H1 (cell line): ENCODE measurements around the gene H6PD. TPM values are rescaled to one million over a fixed set of nuclear protein-coding genes. Genes with fewer than 3 reads are reported as not detected.

Experiments
- CTCF ChIA-PET: fragments of 300-600 bp; sonication (Branson Sonifier 250); formaldehyde crosslinking; loops from one replicate; lab custom pipeline; 2021; ENCODE audit not compliant: partially characterized antibody; lab: Charles Lee
- POLR2A ChIA-PET: fragments of 300-600 bp; sonication (Branson Sonifier 250); formaldehyde crosslinking; loops from one replicate; lab custom pipeline; 2021; ENCODE audit warnings: inconsistent platforms; ENCODE audit not compliant: partially characterized antibody; lab: Charles Lee
- DNase-seq, 2 experiments: peaks; one replicate each; pipeline versions ENCODE4 v3.0.0 to v3.0.0-alpha.2; 2010 to 2022; ENCODE audit warnings: low spot score in 2 of 2, low read depth in 1 of 2, mixed read lengths in 1 of 2
- FAIRE-seq: peaks from 2 replicates; lab custom pipeline; 2011; peaks lifted over from hg19 to GRCh38; lab: Jason Lieb, UNC
- H2AFZ ChIP-seq: 2 replicates; pipeline ENCODE4 v1.8.1; 2012; ENCODE audit warnings: low read length, inconsistent platforms
- H2AK5ac ChIP-seq: 2 replicates; pipeline ENCODE4 v1.6.1; 2013; ENCODE audit warnings: low read depth, low read length
- H2BK120ac ChIP-seq: replicated peaks from 2 replicates; pipeline ENCODE3; 2013; ENCODE audit warnings: low read depth, low read length, inconsistent platforms
- H2BK12ac ChIP-seq: 2 replicates; pipeline ENCODE4 v1.6.1; 2013; ENCODE audit warnings: low read depth, low read length
- H2BK15ac ChIP-seq: 2 replicates; pipeline ENCODE4 v1.6.1; 2013; ENCODE audit warnings: low read length
- H2BK20ac ChIP-seq: 2 replicates; pipeline ENCODE4 v1.6.1; 2013; ENCODE audit warnings: low read length
- H2BK5ac ChIP-seq: 2 replicates; pipeline ENCODE4 v1.6.1; 2013; ENCODE audit warnings: low read depth, low read length
- H3K14ac ChIP-seq: 2 replicates; pipeline ENCODE4 v1.6.1; 2013; ENCODE audit warnings: inconsistent platforms; ENCODE audit not compliant: insufficient read length
- H3K18ac ChIP-seq: 2 replicates; pipeline ENCODE4 v1.6.1; 2013; ENCODE audit warnings: low read length; ENCODE audit errors: extremely low read depth
- H3K23ac ChIP-seq: 2 replicates; pipeline ENCODE4 v1.6.1; 2013; ENCODE audit warnings: inconsistent platforms; ENCODE audit not compliant: insufficient read length
- H3K23me2 ChIP-seq: 2 replicates; pipeline ENCODE4 v1.6.1; 2013; ENCODE audit warnings: low read depth, low read length
- H3K27ac ChIP-seq: 2 replicates; pipeline ENCODE4 v1.6.1; 2011; ENCODE audit warnings: low read depth, low read length, inconsistent platforms
- H3K27me3 ChIP-seq, 4 experiments: replicated peaks in 1 of 4; 1 replicate in 1 of 4; 2 replicates in 3 of 4; pipeline versions ENCODE4 v1.6.1 to v1.8.1; 2011 to 2013; ENCODE audit warnings: low read length in 3 of 4, mild to moderate bottlenecking in 3 of 4, inconsistent platforms in 2 of 4, mixed read lengths in 2 of 4, moderate library complexity in 1 of 4; ENCODE audit not compliant: control insufficient read depth in 3 of 4, insufficient read depth in 3 of 4; ENCODE audit errors: extremely low read depth in 1 of 4
- H3K36me3 ChIP-seq, 4 experiments: 2 replicates each; pipeline versions ENCODE4 v1.6.1 to v1.8.1; 2011 to 2013; ENCODE audit warnings: mild to moderate bottlenecking in 4 of 4, low read length in 3 of 4, moderate library complexity in 2 of 4, control low read depth in 1 of 4, inconsistent platforms in 1 of 4; ENCODE audit not compliant: insufficient read depth in 4 of 4, control insufficient read depth in 2 of 4
- H3K4ac ChIP-seq: replicated peaks from 2 replicates; pipeline ENCODE3; 2013; ENCODE audit warnings: low read length, low read depth, mixed read lengths, inconsistent platforms; ENCODE audit not compliant: insufficient read length
- H3K4me1 ChIP-seq, 4 experiments: replicated peaks in 1 of 4; 1 replicate in 1 of 4; 2 replicates in 3 of 4; pipeline versions ENCODE4 v1.6.1 to v1.8.1; 2011 to 2013; ENCODE audit warnings: low read length in 3 of 4, inconsistent platforms in 2 of 4, mixed read lengths in 1 of 4; ENCODE audit not compliant: insufficient read depth in 4 of 4, control insufficient read depth in 3 of 4
- H3K4me2 ChIP-seq, 2 experiments: 2 replicates each; pipeline versions ENCODE4 v1.6.1 to v1.8.1; 2011 to 2013; ENCODE audit warnings: low read depth in 2 of 2, low read length in 2 of 2, control low read depth in 1 of 2, inconsistent platforms in 1 of 2, mild to moderate bottlenecking in 1 of 2; ENCODE audit not compliant: insufficient read depth in 1 of 2
- H3K4me3 ChIP-seq, 4 experiments: fragments of 200-600, 300-600 bp in 1 of 4; sonication (generic), shearing (Covaris generic), sonication (Bioruptor Twin) in 1 of 4; 2 replicates each; pipeline versions ENCODE4 v1.5.1 to v1.8.1; 2011 to 2016; ENCODE audit warnings: low read length in 4 of 4, low read depth in 3 of 4, control low read depth in 2 of 4, inconsistent platforms in 2 of 4, mild to moderate bottlenecking in 2 of 4, mixed read lengths in 1 of 4, moderate library complexity in 1 of 4; ENCODE audit not compliant: insufficient read depth in 2 of 4; ENCODE audit errors: extremely low read depth in 1 of 4
- H3K56ac ChIP-seq: replicated peaks from 2 replicates; pipeline ENCODE3; 2013; ENCODE audit warnings: low read depth, mild to moderate bottlenecking, mixed read lengths, low read length, inconsistent platforms; ENCODE audit not compliant: insufficient read length
- H3K79me1 ChIP-seq: 2 replicates; pipeline ENCODE4 v1.6.1; 2013; ENCODE audit warnings: low read depth, low read length, control low read depth
- H3K79me2 ChIP-seq, 2 experiments: 2 replicates each; pipeline versions ENCODE4 v1.6.1 to v1.8.1; 2012 to 2013; ENCODE audit warnings: low read length in 2 of 2, mild to moderate bottlenecking in 2 of 2, inconsistent platforms in 1 of 2; ENCODE audit not compliant: insufficient read depth in 2 of 2, control insufficient read depth in 1 of 2
- H3K9ac ChIP-seq, 4 experiments: replicated peaks in 1 of 4; 1 replicate in 1 of 4; 2 replicates in 3 of 4; pipeline versions ENCODE4 v1.6.1 to v1.8.1; 2011 to 2013; ENCODE audit warnings: low read depth in 3 of 4, low read length in 3 of 4, control low read depth in 2 of 4, mild to moderate bottlenecking in 2 of 4, moderate library complexity in 2 of 4, inconsistent platforms in 1 of 4; ENCODE audit errors: extremely low read depth in 1 of 4
- H3K9me3 ChIP-seq, 2 experiments: 2 replicates each; pipeline versions ENCODE4 v1.6.1 to v1.8.1; 2012 to 2013; ENCODE audit warnings: mild to moderate bottlenecking in 2 of 2, moderate library complexity in 2 of 2, control low read depth in 1 of 2, inconsistent platforms in 1 of 2, low read depth in 1 of 2, low read length in 1 of 2, mixed read lengths in 1 of 2; ENCODE audit not compliant: insufficient read depth in 2 of 2
- H4K20me1 ChIP-seq, 2 experiments: replicated peaks in 1 of 2; 2 replicates each; pipeline versions ENCODE3 to v1.8.1; 2011 to 2013; ENCODE audit warnings: inconsistent platforms in 2 of 2, low read length in 2 of 2, mild to moderate bottlenecking in 1 of 2; ENCODE audit not compliant: insufficient read depth in 2 of 2, control insufficient read depth in 1 of 2
- H4K5ac ChIP-seq: 2 replicates; pipeline ENCODE4 v1.6.1; 2013; ENCODE audit warnings: low read length, low read depth, mixed read lengths, inconsistent platforms; ENCODE audit not compliant: insufficient read length
- H4K8ac ChIP-seq: 2 replicates; pipeline ENCODE4 v1.8.0; 2013; ENCODE audit warnings: mild to moderate bottlenecking, moderate library complexity, low read length, inconsistent platforms; ENCODE audit not compliant: insufficient read depth; ENCODE audit errors: extremely low read depth
- H4K91ac ChIP-seq: replicated peaks from 2 replicates; pipeline ENCODE3; 2013; ENCODE audit warnings: low read length, mixed read lengths, inconsistent platforms; ENCODE audit not compliant: insufficient read length
- EZH2 ChIP-seq: fragments of 200-600 bp; sonication (generic); IDR thresholded peaks from 2 replicates; pipeline ENCODE4 v1.7.1; 2012; ENCODE audit warnings: low read depth, mild to moderate bottlenecking, moderate library complexity, low read length, inconsistent platforms; ENCODE audit not compliant: severe bottlenecking
- RAD21 ChIP-seq, 2 experiments: IDR thresholded peaks in 1 of 2; conservative IDR thresholded peaks in 1 of 2; 2 replicates each; pipeline ENCODE4 v1.6.1; 2011; ENCODE audit warnings: low read depth in 2 of 2, low read length in 2 of 2, improper control_type of control experiment in 1 of 2, inconsistent platforms in 1 of 2, mild to moderate bottlenecking in 1 of 2, moderate library complexity in 1 of 2
- RFX5 ChIP-seq: IDR thresholded peaks from 2 replicates; pipeline ENCODE4 v1.6.1; 2011; ENCODE audit warnings: low read depth, low read length, improper control_type of control experiment, borderline replicate concordance
- TAF7 ChIP-seq: optimal IDR thresholded peaks from 2 replicates; pipeline ENCODE3; 2011; ENCODE audit warnings: low read depth, mild to moderate bottlenecking, inconsistent platforms, low read length, moderate library complexity, borderline replicate concordance
- YY1 ChIP-seq: IDR thresholded peaks from 2 replicates; pipeline ENCODE4 v1.6.1; 2011; ENCODE audit warnings: low read depth, mild to moderate bottlenecking, low read length
- WGBS, 2 experiments: shearing (Covaris generic) in 1 of 2; methylation state at CpG; one replicate each; pipeline versions ENCODE4 v1.1.6 to v1.1.7; 2013 to 2015; ENCODE audit warnings: low lambda C conversion rate in 2 of 2, mixed read lengths in 2 of 2, inconsistent platforms in 1 of 2, low coverage in 1 of 2, missing lambda C conversion rate in 1 of 2; ENCODE audit not compliant: insufficient replicate concordance in 2 of 2, insufficient coverage in 1 of 2, insufficient read length in 1 of 2; ENCODE audit errors: extremely low coverage in 1 of 2, missing lambda C conversion rate in 1 of 2; 5-methylcytosine and 5-hydroxymethylcytosine counted together
- polyA plus RNA-seq, 7 experiments: library from polyadenylated mRNA; depleted of rRNA in 3 of 7; stranded (reverse) in 5 of 7; unstranded in 2 of 7; fragments of >200 nt in 5 of 7; fragments of 200-250 nt in 2 of 7; gene quantifications; 1 replicate in 5 of 7; 2 replicates in 1 of 7; 4 replicates in 1 of 7; pipeline versions ENCODE4 v1.2.1 to v1.2.3, GENCODE V29; 2011 to 2013; ENCODE audit warnings: missing spikeins in 2 of 7, mixed read lengths in 2 of 7
- total RNA-seq: library from RNA; stranded (reverse); fragmentation: NEBNext Ultra II Directional; extraction: Animal tissue kit (Norgen Biotek cat#: 25700); gene quantifications from 2 replicates; pipeline ENCODE4 v1.2.1, GENCODE V29; 2021

H6PD gene
- total and polyA plus RNA-seq, 2 of the 8 experiments (the other 6 are each of a cell fraction or from before 2014, with no cell fraction given) = 3.6 to 3.8 TPM

- POLR2A ChIA-PET = interaction anchor here (0.6 kb wide), 1 partner anchor 227 kb away, joined by 3 read pairs; no protein-coding TSS in a partner anchor
Observed at GRCh38 chr1:9261496-9261895, 26.9 kb downstream of the H6PD start.

More at GRCh38 chr1:9261496-9261895, 26.9 kb downstream of the H6PD start:
- no peak overlapping the region for H2AFZ ChIP-seq
- WGBS, 2 experiments = 95% methylated on average over 8 of the region's 8 CpGs; no CpG with 5 or more reads in 1 of the 2 experiments
- no peak overlapping the region for H2BK5ac ChIP-seq
- H3K27me3 ChIP-seq = no peaks in the 10 kb centered on the region
- H4K20me1 ChIP-seq = peaks cover 0 to 4% of the 10 kb centered on the region in 2 experiments
- H3K4me2 ChIP-seq = no peak overlapping the region
- H3K23me2 ChIP-seq = peaks cover 7% of the 10 kb centered on the region
- H3K23ac ChIP-seq = no peak overlapping the region
- no peaks in the 10 kb centered on the region; a peak in 2 of 7 replicates for H3K4me1 ChIP-seq
- no peak overlapping the region for H4K91ac ChIP-seq
- no peak overlapping the region for H3K4me3 ChIP-seq
- peak overlapping the region; percentile 80; the same call in 1 of the 2 replicates for H2BK12ac ChIP-seq
- H3K9me3 ChIP-seq = peaks cover 3 to 24% of the 10 kb centered on the region in 2 experiments
- peaks cover 0 to 2% (median 0%) of the 10 kb centered on the region in 4 experiments; a peak in 1 of 8 replicates for H3K36me3 ChIP-seq
- H3K9ac ChIP-seq = no peak overlapping the region
- CTCF ChIA-PET = interaction anchor here (0.7 to 13.7 kb wide), 7 partner anchors 12 to 251 kb away, joined by 3 to 118 read pairs (median 4); no protein-coding TSS in a partner anchor
- H3K27ac ChIP-seq = no peak overlapping the region
- peaks cover 3 to 6% of the 10 kb centered on the region in 2 experiments; a peak in 2 of 4 replicates for H3K79me2 ChIP-seq
- H3K14ac ChIP-seq = no peak overlapping the region
- H3K18ac ChIP-seq = no peak overlapping the region
- no peak for FAIRE-seq
- H2AK5ac ChIP-seq = peak overlapping the region; percentile 15; the same call in 1 of the 2 replicates
- H3K56ac ChIP-seq = no peak overlapping the region
- TF ChIP-seq RFX5 = no peak
- TF ChIP-seq EZH2 = no peak
- TF ChIP-seq YY1 = no peak
- TF ChIP-seq RAD21 (IDR thresholded peaks at IDR 0.05 in 1 of 2, conservative IDR thresholded peaks at IDR 0.05 in 1 of 2; ENCODE audit: low read depth in 2 of 2, low read length in 2 of 2) = no peak
- TF ChIP-seq TAF7 = no peak
- no peak overlapping the region for H2BK15ac ChIP-seq
- no peak overlapping the region for H2BK20ac ChIP-seq
- peaks cover 3% of the 10 kb centered on the region for H3K79me1 ChIP-seq
- DNase-seq = no peak
- no peak overlapping the region for H2BK120ac ChIP-seq
- H4K8ac ChIP-seq = no peak overlapping the region
- H3K4ac ChIP-seq = no peak overlapping the region
- no peak overlapping the region for H4K5ac ChIP-seq
